Neural cell (in vitro differentiated cells): ENCODE results near the gene CRTAC1.

Experiments
- CTCF ChIP-seq: fragments of 450-650 bp; IDR thresholded peaks from 2 replicates; pipeline ENCODE4 v1.5.1; 2014; ENCODE audit warnings: antibody characterized with exemption, mild to moderate bottlenecking, moderate library complexity; ENCODE audit not compliant: poor library complexity, severe bottlenecking
- POLR2AphosphoS5 ChIP-seq: IDR thresholded peaks from 2 replicates; pipeline ENCODE4 v1.6.1; 2012

- TF ChIP-seq POLR2AphosphoS5 (no peak), CTCF (no peak)
Measured at GRCh38 chr10:98029149-98030092, 1.0 kb downstream of the CRTAC1 start.
